HG03439 (cell line): Measurements from ENCODE around the gene MPRIP.

Experiments
- ATAC-seq: cut with Tn5 transposase; IDR thresholded peaks from one replicate; pipeline ENCODE4 v1.9.1; 2021; ENCODE audit warnings: mild to moderate bottlenecking, moderate library complexity; ENCODE audit not compliant: unreplicated experiment

MPRIP gene

DNA sequence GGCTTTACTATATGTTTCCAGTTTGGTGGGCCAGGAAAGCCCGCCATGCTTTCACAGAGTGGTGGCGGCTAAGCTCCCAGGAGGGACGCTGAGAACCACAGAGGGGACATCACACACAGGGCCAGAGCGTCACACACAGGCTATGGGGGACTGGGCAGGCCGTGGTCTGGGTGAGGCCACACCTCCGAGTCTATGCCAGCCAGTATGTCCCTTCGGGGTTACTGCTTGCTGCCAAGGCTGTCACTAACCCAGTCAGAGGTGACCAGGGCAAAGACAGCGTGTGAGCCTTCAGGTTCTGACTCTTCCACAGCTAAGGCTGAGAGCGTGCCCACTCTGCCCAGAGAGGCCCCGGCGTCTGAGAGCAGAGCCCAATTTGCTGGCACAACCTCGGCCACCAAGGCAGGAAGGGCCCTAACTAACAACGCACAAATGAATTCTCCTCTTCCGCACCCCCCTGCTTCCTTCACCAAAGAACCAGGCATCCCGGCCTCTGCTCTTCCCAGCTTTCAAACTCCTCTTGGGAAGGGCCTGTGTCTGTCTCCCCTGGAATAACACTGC is 161.0 kb downstream of the MPRIP start:
- no peak for ATAC-seq

DNA sequence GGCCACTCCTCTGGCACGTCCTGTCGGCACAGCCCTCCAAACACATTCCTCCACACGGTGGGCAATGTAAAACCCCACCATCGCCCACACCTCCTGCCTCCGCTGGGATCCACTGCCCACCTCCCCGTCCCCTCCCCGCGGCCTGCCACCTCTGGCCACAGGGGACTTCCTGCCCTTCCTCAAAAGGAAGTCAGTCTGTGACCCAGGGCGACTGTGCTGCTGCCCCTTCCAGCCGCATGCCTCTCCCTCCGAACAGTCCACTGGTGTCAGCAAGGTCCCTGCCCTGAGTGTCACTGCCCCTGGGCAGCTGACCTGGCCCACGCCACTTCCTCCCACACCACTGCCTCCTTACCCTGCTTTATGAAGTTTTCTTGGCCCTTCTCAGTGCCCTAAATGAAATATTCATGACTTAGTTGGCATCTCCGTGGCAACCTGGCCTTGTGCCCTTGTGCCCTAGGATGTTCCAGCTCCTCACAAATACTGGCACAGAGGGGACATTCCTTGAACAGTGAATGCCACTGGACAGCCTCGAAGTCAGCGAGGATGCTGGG is 161.9 kb downstream of the MPRIP start:
- no peak for ATAC-seq

DNA sequence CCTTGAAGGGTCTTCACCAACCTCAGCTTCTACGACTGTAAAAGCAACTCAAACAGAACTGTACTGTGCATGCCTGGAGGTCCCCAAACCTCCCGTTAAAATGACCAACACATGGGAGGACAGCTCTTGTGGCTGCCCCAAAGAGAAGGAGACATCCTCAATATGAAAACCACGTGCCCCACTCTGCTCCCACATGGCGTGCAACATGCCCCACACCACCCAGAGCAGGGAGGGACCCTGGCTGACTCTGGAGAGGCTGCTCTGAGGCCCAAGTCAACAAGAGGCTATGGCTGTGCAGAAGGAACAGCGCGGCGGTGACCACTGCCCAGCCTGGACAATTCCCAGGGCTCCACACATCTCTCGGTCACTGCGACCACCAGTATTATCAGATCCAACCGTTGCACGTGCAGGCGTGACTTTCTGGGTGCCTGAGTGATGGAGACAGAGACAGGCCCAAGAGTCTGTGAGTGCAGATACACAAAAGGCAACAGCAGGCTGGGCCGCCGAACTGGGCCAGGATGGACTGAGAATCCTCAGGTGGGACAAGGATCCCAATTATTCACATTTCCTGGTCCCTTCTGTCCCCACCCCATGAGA is 162.5 kb downstream of the MPRIP start:
- ATAC-seq: no peak

DNA sequence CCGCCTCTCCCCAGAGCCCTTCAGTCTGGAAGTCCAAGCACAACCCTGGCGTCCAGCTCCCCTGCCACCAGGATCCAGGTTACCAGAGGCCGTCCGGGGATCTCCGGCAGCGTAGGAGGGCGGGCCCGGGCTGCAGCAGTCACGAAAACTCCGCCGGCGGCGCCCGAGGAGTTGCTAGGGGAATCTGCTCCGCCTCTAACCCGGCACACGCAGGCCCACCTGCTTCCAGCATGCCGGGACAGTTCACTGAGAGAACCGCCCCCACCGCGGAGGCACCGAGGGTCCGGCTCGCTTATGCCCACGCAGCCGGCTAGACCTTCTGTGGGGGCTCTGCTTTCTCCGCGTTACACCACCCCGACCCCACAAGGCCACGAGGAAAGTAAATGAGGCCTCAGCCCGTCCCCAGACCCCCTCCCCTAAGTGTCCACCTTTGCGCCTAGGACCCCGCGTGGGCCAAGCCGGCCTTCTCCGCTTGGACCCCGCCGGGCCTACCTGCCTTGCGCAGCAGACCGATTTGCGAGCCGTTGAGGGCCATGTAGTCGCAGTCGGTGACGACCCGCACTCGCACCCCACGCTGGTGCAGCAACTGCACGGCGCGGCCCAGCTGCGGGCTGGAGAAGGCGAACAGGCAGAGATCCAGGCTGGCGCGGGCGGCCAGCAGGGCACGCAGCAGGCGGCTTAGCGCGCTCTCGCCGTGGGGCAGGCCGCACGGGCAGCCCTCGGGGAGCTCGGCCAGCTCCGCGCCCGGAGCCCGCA is 163.3 kb downstream of the MPRIP start:
- peak; percentile 27 for ATAC-seq

DNA sequence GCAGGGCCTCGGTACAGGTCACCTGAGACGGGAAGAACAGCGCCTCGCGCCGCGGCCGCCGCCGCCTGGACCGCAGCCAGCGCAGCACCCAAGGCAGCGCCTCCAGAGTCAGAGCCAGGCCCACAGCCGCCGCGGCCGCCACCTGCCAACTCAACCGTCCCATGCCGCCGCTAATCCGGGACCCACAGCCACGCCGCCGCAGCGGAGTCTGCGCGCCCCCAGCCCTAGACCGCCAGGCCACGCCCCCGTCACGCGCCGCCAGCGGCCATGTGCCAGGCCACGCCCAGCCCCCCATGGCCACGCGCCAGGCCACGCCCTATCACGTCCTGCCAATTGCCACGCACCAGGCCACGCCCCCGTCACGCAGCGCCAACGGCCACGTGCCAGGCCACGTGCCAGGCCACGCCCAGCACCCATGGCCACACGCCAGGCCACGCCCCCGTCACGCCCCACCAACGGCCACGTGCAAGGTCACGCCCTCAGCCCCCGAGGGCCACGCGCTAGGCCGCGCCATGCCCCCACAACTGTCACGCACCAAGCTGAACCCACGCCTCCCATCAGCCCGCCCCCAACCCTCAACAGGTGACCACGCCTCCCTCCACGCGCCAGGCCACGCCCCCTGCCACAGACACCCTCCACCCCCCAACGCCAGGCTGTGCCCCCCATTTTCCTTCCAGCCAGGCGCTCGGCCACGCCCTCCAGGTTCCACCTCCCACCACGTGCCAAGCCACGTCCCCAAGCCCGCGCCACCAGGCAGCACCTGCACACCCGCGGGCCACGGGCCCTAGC is 164.1 kb downstream of the MPRIP start, which contains the start of gene PLD6:
PLD6 (minus strand) TSS at position 210 of the 789 bp plus-strand sequence; CDS start at position 163, 47 bp downstream.
- peak; percentile 68 for ATAC-seq

DNA sequence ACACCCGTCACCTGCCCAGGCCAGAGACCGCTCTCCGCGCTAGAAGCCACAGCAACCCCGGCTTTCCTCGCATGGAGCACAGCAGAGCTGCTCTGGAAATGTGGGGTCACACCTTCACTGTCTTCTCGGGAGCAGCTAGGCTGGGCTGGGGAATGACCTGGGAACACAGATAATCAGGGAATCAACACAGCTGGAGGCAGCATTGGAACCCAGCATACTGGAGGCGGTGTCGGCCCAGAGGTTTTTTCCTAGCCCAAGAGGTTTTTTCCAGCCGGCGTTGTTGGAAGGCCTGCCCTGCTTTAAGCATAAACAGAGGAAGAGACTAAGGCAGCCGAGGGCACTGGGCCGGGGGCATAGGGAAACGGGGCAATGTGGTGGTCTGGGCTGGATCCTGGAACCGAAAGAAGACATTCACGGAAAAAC is 164.7 kb downstream of the MPRIP start:
- no peak for ATAC-seq

DNA sequence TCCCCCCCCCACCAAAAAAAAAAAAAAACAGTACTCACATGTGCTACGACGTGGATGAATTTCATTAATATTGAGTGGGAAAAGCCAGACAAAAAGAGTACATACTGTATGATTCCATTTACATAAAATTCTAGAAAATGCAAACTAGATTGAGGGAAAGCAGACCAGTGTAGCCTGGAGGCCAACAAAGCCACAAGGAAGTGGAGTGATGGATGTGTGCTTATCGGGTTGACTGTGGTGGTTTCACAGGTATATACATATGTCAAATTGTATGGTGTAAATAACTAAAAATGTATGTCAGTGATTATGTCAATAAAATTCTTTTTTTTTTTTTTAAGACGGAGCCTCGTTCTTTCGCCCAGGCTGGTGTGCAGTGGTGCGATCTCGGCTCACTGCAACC is 165.7 kb downstream of the MPRIP start:
- ATAC-seq: no peak

DNA sequence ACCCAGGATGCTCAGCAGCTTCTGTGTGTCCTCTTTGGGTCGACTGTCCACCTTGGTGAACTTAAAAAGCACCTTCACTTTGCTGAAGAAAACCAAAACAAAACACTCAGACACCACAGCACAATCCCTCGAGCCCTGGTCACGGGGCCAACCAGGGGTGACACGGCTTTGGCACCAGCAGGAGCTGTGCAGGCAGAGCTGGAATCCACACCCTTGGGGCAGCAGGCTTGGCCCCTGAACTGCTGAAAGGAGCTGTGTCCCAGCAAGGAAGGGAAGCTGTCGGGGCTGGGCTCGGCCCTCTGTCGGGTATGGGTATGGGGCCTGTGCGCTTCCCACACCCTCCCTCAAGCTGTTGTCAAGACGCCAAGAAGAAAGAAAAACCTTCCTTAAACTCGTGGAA is 171.5 kb downstream of the MPRIP start:
- ATAC-seq: no peak

DNA sequence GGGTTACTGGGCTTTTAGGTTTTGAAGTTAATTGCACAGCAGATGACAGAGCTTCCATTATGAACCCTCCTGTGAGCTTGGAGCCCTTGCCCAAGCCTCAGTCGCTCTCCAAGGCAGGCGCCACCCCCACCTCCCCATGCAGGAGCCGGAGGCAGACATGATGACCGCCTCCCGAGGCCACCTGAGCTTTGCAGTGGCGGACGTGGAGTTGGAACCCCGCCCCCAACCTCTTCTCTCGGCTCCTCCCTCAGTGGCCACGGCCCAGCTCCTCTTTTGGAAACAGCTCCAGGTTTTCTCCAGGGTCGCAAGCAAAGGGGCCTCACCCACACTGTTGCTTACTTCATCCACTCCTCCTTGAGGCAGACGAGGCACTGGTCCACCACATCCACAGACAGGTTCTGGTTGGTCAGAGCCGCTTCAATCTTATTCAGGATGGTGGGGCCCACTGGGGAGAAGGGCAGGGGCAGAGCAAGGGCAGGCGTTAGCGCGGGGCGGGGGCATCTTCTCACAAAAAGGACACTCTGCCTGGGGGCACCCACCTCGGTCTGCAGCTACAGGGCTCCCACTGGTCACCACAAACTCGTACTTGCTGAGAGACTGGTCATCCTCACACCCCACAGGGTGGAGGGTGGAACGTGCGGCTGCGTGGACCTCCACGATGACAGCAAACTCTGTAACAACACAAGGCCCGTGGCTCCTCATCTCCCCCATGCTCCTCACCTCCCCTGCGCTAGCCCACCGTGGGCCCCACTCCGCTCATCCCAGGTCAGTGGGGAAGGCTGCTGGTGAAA is 172.6 kb downstream of the MPRIP start:
- ATAC-seq: no peak

DNA sequence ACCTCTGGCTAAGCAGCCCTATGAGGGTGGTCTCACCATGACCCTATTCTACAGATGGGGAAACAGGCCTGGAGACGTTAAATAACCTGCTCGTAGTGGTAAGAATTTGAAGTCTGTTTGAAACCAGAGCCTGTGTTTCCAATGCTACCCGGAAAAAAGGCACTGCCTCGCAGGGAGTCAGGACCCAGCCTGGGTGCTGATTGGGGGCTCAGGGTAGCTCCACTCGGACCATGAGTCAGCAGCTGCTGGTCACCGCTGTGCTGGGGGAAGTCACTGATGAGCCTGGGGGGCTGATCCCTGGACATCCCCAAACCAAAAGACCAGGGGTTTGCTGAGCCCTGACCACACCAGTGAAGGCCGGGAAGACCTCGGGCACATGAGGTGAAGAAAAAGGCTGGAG is 173.3 kb downstream of the MPRIP start:
- ATAC-seq: no peak

DNA sequence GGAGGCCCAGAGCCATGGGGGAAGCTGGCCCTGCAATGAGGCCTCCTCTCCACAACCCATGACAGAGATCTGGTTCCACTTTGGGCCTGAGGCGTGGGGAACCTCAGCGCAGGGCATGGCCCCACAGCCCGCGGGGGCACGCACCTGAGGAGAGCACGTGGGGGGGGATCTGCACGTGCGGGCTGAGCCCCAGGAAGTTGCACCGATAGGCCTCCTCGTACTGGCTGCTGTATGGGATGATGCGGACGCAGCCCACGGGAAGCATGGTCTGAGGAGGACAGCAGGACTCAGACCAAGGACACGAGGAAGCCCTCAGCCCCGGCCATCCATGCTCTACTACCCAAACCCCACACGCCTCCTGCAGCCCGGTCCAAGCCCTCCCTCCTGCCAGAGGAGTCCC is 174.0 kb downstream of the MPRIP start:
- no peak for ATAC-seq

DNA sequence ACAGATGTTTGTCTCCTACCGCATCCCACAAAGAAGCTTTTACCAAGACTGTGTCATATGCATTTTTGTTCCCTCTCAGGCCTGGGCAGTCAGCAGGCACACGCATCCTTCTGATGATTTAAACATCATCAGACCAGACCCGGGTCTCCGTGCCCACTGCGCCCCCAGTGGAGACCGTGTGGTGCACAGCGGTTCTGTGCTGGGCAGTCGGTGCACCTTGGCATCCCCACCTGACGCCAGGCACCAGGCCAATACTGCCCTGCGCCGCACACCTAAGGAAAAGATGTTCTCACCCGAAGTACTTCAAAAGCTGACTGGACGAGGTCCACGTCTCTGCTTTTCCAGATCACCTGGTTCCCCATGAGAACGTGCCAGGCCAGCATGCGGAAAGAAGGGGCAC is 174.5 kb downstream of the MPRIP start:
- no peak for ATAC-seq

DNA sequence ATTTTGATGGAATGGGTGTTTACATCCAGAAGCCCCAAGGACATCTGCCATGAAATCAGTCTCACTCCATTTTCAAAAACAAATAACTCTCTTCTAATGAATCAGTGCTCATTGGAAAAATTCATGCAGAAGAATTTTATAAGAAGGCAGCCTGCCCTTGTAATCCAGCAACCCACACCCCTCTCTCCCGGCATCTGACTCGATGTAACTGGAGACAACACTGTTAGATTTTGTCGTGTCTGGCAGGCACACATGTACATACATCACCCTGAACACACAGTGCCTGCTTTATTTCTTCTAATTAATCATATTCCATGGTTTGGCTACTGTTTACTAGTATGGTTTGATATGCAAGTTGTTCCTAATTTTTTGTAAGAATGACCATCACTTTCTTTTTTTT is 175.7 kb downstream of the MPRIP start:
- ATAC-seq: no peak

DNA sequence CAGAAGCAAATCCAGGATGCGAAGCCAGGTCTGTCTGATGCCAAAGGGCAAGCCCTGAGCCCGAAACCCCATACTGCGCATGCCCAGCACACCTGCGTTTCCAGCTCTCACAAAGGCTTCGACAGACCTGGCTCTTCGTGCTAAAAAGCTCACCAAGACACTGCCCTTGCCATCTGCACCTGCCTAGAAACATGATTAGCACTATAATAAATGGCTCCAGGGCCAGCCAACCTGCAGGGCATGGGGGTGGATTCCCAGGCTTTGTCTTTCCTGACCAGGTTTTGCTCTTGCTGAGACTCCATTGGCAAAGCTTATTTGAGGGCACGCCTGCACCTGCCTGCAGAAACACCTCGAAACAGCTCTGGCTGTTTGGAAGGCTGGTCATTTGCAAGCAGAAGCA is 178.3 kb downstream of the MPRIP start:
- ATAC-seq: no peak

DNA sequence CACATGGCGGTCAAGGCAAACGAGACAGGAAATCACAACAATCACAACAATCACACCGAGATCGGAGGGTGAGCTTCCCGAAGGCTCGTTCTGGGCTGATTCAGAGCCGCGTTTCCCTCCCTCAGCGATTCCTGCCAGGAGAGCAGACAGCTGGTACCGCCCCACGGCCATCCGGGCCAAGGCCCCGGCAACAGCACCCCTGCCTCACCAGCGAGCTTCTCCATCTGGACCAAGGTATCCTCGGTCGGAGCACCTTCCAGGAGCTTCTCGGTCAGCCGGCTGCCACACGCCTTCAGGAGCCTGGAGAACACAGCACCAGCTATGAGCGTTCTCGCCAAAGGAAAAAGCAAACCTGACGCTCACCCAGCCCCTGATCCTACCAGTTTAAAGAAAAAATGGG is 179.1 kb downstream of the MPRIP start:
- ATAC-seq: no peak

DNA sequence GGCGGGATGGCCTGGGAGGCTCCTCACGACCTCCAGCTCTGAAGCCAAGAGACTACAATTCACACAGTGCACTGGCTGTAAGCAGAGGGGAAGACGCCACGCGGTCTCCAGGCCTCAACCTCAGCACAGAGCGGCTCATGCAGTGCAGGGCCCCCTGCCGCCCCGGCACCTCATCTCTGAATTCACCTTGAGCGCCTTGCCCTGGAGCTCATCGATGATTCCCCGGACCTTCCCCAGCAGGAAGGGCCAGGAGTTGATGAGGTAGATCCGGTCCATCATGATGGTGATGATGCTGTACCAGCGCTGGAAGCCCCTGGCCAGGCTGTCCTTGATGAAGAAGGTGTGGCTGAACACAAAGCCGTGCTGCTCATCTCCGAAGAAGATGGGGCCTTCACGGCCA is 181.5 kb downstream of the MPRIP start:
- ATAC-seq: no peak

DNA sequence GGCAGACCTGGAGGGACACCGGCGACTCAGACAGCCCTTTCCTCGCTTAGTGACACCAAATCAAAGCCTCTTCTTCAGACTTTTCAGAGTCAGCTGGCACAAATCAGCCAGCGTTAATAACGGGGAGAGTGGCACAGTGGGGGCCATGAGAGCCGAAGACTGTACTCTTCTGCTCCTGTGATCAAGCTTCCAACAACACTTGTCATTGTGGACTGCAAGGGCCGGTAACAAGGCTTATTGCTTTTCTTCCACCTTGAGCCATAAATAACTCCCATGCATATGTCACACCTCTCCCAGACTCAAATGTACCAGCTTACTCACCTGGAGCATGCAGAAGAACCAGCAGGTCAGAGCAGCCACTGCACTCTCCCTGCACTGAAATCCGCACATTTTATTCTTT is 181.9 kb downstream of the MPRIP start:
- no peak for ATAC-seq

DNA sequence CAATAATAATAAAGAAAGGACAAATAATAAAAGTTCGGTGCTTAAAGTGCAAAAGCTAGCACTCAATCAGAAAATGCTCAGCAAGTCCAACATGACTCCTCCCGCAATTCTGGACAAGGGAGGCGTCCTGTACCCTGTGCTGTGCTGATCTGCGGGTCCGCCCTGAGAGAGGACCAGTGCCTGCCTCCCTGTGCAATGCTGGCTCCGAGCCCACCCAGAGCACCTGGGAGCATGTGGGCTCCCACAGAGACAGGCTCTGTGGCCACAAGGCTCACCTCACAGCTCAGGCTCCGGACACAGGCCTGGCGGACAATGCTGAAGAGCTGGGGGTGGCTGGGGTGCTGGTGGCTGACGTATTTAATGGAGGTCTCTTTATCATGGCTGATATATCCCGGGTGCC is 183.6 kb downstream of the MPRIP start:
- ATAC-seq: no peak

DNA sequence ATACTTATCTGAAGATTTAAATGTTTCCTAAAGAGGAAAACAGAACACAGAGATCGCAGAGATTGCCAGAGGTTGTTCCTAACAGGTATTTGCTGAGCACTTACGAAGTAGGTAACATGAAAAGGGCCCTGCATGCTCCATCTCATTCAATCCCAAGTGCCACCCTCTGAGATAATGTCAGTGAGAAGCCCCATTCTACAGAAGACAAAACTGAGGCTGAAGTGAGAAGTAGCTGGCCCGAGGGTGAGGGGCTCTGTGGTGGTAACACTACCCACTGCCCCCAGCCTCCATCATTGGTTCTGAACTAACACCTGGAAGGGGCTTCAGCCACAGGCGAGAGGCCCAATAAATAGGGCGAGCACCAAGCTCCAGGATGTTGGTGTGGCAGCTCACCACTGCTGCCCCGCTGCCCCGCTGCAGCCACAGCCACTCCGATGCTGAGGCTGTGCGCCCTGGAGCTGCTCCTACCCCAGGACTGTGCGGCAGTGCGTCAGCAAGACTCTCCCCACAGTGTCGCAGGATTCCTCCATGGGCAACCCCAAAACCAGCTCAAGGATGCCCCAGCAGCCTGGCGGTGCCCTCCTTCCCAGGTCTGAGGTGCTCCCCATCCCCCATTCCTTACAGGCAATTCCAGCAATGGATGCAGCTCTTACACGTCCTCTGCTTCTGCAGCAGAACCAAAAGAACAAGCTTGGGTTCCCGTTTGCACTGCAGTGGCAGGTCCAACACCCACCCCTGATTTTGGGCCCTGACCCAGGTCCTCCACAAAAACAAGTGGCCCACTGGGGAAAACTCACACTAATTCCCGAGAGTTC is 184.4 kb downstream of the MPRIP start:
- ATAC-seq: no peak
